GM12874 (cell line): ENCODE measurements around the gene CAPN9.

ENCODE experiments used
- TF ChIP-seq, protein P1 (sequence below): IDR thresholded peaks from 2 replicates; pipeline ENCODE4 v1.5.1; 2011; ENCODE audit warnings: low read depth, mild to moderate bottlenecking, control low read depth, low read length, moderate library complexity; ENCODE audit not compliant: insufficient read depth

The CAPN9 gene

GRCh38 chr1:230800891-230801840, 54.0 kb downstream of the CAPN9 start:
- TF ChIP-seq, protein P1, sequence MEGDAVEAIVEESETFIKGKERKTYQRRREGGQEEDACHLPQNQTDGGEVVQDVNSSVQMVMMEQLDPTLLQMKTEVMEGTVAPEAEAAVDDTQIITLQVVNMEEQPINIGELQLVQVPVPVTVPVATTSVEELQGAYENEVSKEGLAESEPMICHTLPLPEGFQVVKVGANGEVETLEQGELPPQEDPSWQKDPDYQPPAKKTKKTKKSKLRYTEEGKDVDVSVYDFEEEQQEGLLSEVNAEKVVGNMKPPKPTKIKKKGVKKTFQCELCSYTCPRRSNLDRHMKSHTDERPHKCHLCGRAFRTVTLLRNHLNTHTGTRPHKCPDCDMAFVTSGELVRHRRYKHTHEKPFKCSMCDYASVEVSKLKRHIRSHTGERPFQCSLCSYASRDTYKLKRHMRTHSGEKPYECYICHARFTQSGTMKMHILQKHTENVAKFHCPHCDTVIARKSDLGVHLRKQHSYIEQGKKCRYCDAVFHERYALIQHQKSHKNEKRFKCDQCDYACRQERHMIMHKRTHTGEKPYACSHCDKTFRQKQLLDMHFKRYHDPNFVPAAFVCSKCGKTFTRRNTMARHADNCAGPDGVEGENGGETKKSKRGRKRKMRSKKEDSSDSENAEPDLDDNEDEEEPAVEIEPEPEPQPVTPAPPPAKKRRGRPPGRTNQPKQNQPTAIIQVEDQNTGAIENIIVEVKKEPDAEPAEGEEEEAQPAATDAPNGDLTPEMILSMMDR = no peak

- TF ChIP-seq, protein P1 = no peak
Observed at GRCh38 chr1:230804396-230804795, 57.2 kb downstream of the CAPN9 start.

GRCh38 chr1:230806552-230806951, 59.4 kb downstream of the CAPN9 start:
- TF ChIP-seq, protein P1 = no peak

GRCh38 chr1:230807029-230807428, 59.8 kb downstream of the CAPN9 start:
- TF ChIP-seq, protein P1 = no peak

DNA sequence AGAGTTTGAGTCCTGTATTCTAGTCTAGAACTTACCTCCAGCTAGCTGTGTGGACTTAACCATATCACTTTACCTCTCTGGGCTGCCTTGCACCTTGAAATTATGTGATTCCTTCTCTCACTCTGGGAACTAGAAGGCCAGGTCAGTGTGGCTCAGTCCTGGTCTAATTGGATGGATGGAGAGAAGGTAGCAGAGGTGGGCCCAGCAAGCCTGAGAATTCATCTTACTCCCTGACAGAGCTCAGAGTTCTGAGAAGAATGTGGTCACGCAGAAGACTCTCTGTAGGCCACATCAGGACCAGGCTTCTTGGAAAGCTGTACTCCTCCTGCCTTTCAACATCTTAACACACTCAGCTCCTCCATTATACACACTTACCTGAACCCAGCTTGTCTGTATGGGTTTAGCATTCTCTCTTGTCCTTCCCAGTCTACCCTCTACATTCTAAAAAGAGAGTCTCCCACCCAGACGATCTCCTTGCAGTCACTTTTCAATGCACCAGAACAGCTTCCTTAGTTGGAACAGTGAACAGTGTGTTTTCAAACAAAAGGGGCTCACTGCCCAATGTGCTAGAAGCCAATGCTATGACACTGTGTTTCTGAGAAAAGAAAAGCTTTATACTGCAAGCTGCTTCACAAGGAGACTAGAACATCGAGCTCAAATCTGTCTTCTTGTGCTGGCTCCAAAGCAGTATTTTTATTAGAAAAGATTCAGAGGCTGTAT, 60.5 kb downstream of the CAPN9 start:
- TF ChIP-seq, protein P1 = no peak

GRCh38 chr1:230808281-230808872, 61.2 kb downstream of the CAPN9 start:
- TF ChIP-seq, protein P1 = no peak
